Activated CD8-positive, alpha-beta T cell treated with anti-CD3 and anti-CD28 coated beads for 36 hours (primary cell): Measurements from ENCODE around the gene TTC8. TPM values are rescaled to one million over a fixed set of nuclear protein-coding genes. Genes with fewer than 3 reads are reported as not detected.
"Not testable (repeated sequence)": the region's sequence is repeated elsewhere in the genome, so short reads cannot be mapped to it uniquely, and the experiment has no call there.

ENCODE experiments used
- ATAC-seq: fragments of 200-7000 bp; cut with Tn5 transposase; one replicate; pipeline ENCODE4 v1.10.0; 2021; ENCODE audit warnings: mild to moderate bottlenecking, moderate library complexity
- CTCF ChIA-PET: fragments of 350-600 bp; sonication (Branson Sonifier 250); formaldehyde crosslinking; loops from one replicate; lab custom pipeline; 2021; ENCODE audit warnings: antibody characterized with exemption; lab: Charles Lee
- POLR2A ChIA-PET: fragments of 350-600 bp; sonication (Branson Sonifier 250); formaldehyde crosslinking; loops from one replicate; lab custom pipeline; 2021; ENCODE audit warnings: antibody characterized with exemption; lab: Charles Lee
- DNase-seq: peaks from one replicate; pipeline ENCODE4 v3.0.0-alpha.2; 2020
- H3K27ac Mint-ChIP-seq: one replicate; pipeline ENCODE4 v1.8.0; 2021; ENCODE audit warnings: mild to moderate bottlenecking, mixed read lengths
- H3K27me3 Mint-ChIP-seq: one replicate; pipeline ENCODE4 v1.8.0; 2021; ENCODE audit warnings: mixed read lengths
- H3K36me3 Mint-ChIP-seq: one replicate; pipeline ENCODE4 v1.8.0; 2021; ENCODE audit warnings: low read depth, mixed read lengths
- H3K4me1 Mint-ChIP-seq: one replicate; pipeline ENCODE4 v1.8.0; 2021; ENCODE audit warnings: low read depth, mixed read lengths
- H3K4me3 Mint-ChIP-seq: one replicate; pipeline ENCODE4 v1.8.0; 2021; ENCODE audit warnings: mild to moderate bottlenecking, moderate library complexity, mixed read lengths
- H3K9me3 Mint-ChIP-seq: one replicate; pipeline ENCODE4 v1.8.0; 2021; ENCODE audit warnings: mixed read lengths
- CTCF ChIP-seq: fragments of 200-600 bp; IDR thresholded peaks from one replicate; pipeline ENCODE4 v1.8.0; 2022; ENCODE audit warnings: antibody characterized with exemption, mild to moderate bottlenecking
- intact Hi-C: fragments of 100-400 bp; cut with micrococcal nuclease; formaldehyde crosslinking; loops from one replicate; pipeline ENCODE4 v1.10.0; 2022
- total RNA-seq, 2 experiments: library from RNA; stranded (reverse); gene quantifications; one replicate each; pipeline ENCODE4 v1.2.3, GENCODE V29; 2021

TTC8 gene
- total RNA-seq: 1 to 10 TPM; 2.5 to 4.0 TPM

GRCh38 chr14:88824314-88825077, at the start of gene TTC8:
TTC8 (plus strand) TSS chr14:88824651; CDS start chr14:88824708, 57 bp downstream.
- Mint-ChIP-seq H3K4me1 (peaks cover 9% of the 10 kb centered on the region), H3K36me3 (no peaks in the 10 kb centered on the region), H3K4me3 (peak within 1 kb of the TSS; percentile 78), H3K27me3 (peaks cover 2% of the 10 kb centered on the region), H3K9me3 (no peaks in the 10 kb centered on the region), H3K27ac (peak within 1 kb of the TSS; percentile 95)
- ChIA-PET POLR2A (interaction anchor here (0.6 to 1.9 kb wide), 4 partner anchors 10 to 44 kb away, joined by 3 to 7 read pairs (median 3); partner anchors contain the start of gene EML5), CTCF (interaction anchor here (0.7 to 2.8 kb wide), 5 partner anchors 10 to 1115 kb away, joined by 3 to 13 read pairs (median 3); no protein-coding TSS in a partner anchor)
- ATAC-seq: peak; percentile 98
- DNase-seq: peak; percentile 87
- intact Hi-C loops: no loop called here
- no peak for TF ChIP-seq CTCF

- ATAC-seq (no peak), DNase-seq (no peak)
- H3K9me3 Mint-ChIP-seq: no peaks in the 10 kb centered on the region
- ChIA-PET POLR2A (no interaction called here), CTCF (no interaction called here)
- no peaks in the 10 kb centered on the region for H3K4me1 Mint-ChIP-seq
- no peak overlapping the region for H3K27ac Mint-ChIP-seq
- intact Hi-C loops: no loop called here
- no peaks in the 10 kb centered on the region for H3K27me3 Mint-ChIP-seq
- no peak overlapping the region for H3K4me3 Mint-ChIP-seq
- H3K36me3 Mint-ChIP-seq: peaks cover 3% of the 10 kb centered on the region
- no peak for TF ChIP-seq CTCF
These were observed 48.9 kb upstream of the TTC8 start for GRCh38 chr14:88775532-88775931.

- TF ChIP-seq CTCF: no peak
- H3K9me3 Mint-ChIP-seq: peaks cover 24% of the 10 kb centered on the region
- intact Hi-C loops: no loop called here
- H3K36me3 Mint-ChIP-seq: peaks cover 15% of the 10 kb centered on the region
- H3K4me1 Mint-ChIP-seq: peaks cover 21% of the 10 kb centered on the region
- no peak overlapping the region for H3K27ac Mint-ChIP-seq
- ChIA-PET CTCF (no interaction called here), POLR2A (no interaction called here)
- H3K27me3 Mint-ChIP-seq: peaks cover 2% of the 10 kb centered on the region
- no peak overlapping the region for H3K4me3 Mint-ChIP-seq
- DNase-seq: no peak
- ATAC-seq: no peak
These were observed 38.5 kb upstream of the TTC8 start for GRCh38 chr14:88785911-88786310.

GRCh38 chr14:88786715-88787114, 37.7 kb upstream of the TTC8 start:
- POLR2A ChIA-PET: interaction anchor here (0.9 kb wide), 1 partner anchor 26 kb away, joined by 3 read pairs; no protein-coding TSS in a partner anchor
- no peak overlapping the region for H3K4me3 Mint-ChIP-seq
- intact Hi-C loops: no loop called here
- no peak for DNase-seq
- peaks cover 2% of the 10 kb centered on the region for H3K27me3 Mint-ChIP-seq
- ATAC-seq: no peak
- CTCF ChIA-PET: no interaction called here
- peaks cover 13% of the 10 kb centered on the region for H3K36me3 Mint-ChIP-seq
- peaks cover 23% of the 10 kb centered on the region for H3K4me1 Mint-ChIP-seq
- no peak for TF ChIP-seq CTCF
- H3K27ac Mint-ChIP-seq: no peak overlapping the region
- H3K9me3 Mint-ChIP-seq: peaks cover 22% of the 10 kb centered on the region

- H3K9me3 Mint-ChIP-seq, DNase-seq, intact Hi-C loops, POLR2A ChIA-PET, H3K27me3 Mint-ChIP-seq, H3K36me3 Mint-ChIP-seq: not testable (repeated sequence)
- Mint-ChIP-seq H3K27ac (peak overlapping the region; percentile 75), H3K4me3 (peak overlapping the region; percentile 84), H3K4me1 (peaks cover 23% of the 10 kb centered on the region)
- CTCF ChIA-PET: interaction anchor here (2.3 kb wide), 1 partner anchor 122 kb away, joined by 9 read pairs; no protein-coding TSS in a partner anchor
- peak; percentile 19 for ATAC-seq
These were observed 34.9 kb upstream of the TTC8 start for GRCh38 chr14:88789573-88789972.
